Left hindlimb (tissue), 1 donor: ENCODE results near the gene CRYBG2.
"Not testable (repeated sequence)": the region's sequence is repeated elsewhere in the genome, so short reads cannot be mapped to it uniquely, and the experiment has no call there.

ENCODE experiments used
- DNase-seq: peaks from one replicate; pipeline ENCODE4 v3.0.0-alpha.2; 2018

CRYBG2 gene, protein sequence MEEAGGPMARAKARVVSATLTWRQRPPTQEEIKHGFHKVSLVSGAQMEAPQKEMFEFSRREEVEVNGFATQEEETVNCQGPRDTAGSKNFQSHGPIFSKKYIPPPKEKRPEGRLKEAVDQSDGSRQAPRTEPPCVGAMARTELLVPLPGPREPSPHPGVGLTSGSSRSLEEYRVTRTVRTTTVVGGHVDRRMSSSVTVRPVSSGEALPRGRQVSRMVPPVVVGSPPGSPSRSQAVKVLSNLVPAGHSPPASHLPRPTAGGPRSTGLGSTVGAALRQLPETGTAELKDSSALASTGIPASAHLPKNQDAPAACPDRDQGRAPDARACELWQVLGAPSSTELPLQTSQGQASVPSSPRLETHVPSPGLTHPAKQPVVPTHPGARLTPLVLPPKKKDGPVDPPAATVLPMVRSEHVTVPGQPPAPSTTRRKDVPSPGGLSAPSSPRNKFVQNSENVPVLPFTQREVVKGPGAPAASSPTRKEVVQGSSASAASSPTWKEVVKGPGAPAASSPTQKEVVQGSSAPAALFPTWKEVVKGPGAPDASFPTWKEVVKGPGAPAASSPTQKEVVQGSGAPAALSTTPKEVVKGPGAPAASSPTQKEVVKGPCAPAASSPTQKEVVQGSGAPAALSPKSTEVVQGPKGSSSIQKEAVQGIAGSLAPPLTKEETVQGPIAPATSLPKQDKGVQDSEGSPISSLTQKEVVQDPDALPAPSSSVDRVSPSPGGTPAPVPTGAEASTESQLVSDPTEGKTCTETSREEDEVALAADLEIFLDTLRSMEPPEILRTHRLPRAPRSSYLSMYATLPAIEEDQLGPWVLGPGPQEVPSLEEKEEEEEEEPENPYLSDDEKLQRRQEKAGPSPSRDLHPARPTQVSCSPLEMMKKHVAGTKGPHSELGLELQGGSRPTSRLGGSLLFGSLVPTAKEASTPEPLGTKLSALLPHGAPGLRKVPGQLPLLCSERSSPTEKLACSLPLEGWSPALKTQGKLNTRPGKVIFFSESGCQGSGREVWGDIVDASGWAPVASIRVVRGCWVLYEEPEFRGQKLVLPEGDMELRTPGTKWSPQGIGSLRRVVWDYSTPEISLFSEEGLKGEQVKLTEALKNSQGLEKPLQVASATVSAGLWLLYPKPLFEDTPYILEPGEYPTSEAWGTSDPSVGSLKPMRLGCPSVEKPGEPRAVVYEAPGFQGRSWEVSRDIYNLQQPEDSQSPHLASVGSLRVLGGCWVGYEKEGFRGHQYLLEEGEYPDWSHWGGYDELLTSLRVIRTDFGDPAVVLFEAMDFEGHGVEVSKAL (N-terminal part only)

DNA sequence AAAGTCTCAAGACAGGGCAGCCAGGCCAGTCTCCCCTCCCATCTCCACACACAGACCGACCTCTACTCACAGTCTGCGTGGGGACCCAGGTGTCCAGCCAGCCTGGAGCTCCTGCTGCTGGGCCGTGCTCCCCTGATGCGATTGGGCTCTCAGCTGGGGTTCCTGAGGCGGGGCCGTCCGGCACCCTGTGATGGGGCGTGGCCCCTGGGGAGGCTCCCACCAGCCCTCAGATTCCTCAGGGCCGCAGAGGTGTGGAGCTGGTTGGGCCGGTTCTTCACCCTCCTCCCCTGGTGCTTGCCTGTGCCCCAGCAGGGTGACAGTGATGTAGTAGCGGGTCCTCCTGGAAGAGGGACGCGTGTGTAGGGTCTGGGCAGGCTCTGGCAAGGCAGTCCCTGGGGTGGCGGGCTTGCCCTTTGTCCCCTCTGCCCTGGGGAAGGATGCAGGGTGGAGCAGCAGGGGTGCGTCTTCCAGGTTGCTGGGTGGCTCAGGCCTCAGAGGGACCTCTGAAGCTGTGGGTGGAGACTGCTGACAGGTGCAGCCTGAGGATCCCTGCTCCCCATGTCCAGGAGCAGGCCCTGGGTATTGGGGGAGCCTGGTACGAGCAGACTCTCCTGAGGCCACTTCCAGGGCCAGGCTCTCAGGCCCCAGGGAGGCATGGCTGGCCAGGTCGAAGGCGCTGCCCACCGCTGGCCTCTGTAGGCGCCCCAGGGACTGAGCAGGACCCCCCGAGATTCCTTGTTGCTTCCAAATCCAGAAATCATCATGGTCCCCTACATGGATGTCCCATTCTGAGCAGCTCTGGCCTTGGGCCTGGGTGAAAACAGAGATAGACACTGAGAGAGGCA lies at the start of gene CRYBG2:
Gene CRYBG2 (minus strand): TSS at position 155 of the 845 bp plus-strand sequence. CDS start 7,473 bp downstream, outside the sequence.
- DNase-seq = no peak

DNA sequence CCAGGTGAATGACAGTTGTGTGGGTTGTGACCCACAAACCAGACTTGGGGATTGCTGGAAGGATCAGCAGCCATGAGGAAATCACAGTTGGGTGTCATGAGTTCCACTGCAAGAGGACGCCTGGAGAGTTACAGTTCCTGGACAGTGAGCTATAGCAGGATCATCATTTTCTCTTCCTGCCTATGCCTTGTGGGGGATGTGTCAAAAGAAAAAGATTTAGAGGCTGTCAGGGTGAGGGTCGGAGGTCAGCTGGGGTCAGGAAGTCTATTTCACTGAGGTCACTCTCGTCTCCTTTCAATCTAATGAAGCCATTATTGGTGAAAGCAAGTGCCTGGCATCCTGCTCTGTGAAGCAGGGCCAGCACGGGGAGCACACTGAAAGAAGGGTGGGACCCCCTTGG lies 49.7 kb upstream of the CRYBG2 start:
- no peak for DNase-seq

- no peak for DNase-seq
Observed at GRCh38 chr1:26401891-26402290, 48.0 kb upstream of the CRYBG2 start.

DNA sequence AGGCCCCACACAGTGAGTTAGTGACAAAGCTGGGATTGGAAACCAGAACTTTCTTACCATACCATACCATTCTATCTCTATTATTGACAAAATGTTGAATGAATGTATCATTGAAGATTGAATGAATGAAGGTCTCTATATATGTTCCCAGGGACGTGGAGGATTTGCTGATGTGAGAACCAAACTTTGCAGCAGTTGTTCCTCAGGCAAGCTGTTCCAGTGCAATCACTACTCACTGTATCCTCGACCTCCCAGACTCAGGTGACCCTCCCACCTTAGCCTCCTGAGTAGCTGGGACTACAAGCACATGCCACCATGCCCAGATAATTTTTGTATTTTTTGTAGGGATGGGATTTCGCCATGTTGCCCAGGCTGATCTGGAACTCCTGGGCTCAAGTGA lies 45.1 kb upstream of the CRYBG2 start:
- DNase-seq = no peak

GRCh38 chr1:26395754-26396153 lies 41.8 kb upstream of the CRYBG2 start:
- DNase-seq = no peak

DNA sequence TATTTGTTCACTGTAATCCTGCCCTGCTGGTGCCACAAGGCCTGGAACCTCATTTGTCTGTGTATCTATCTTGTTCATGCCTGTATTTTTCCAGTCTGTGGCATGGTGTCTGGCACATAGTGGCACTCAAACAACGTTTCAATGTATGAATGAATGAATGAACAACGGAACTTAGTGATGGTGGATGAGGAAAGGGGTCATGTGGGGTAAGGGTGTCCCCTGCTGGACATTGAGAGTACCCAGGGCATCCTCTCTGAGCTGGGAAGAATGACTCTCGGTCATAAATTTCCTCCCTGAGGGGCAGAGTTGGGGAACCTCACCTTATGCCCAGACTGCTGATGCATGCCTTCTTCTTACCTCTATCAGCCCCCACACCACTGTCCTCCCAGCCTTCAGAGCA lies 37.5 kb upstream of the CRYBG2 start:
- DNase-seq = no peak

DNA sequence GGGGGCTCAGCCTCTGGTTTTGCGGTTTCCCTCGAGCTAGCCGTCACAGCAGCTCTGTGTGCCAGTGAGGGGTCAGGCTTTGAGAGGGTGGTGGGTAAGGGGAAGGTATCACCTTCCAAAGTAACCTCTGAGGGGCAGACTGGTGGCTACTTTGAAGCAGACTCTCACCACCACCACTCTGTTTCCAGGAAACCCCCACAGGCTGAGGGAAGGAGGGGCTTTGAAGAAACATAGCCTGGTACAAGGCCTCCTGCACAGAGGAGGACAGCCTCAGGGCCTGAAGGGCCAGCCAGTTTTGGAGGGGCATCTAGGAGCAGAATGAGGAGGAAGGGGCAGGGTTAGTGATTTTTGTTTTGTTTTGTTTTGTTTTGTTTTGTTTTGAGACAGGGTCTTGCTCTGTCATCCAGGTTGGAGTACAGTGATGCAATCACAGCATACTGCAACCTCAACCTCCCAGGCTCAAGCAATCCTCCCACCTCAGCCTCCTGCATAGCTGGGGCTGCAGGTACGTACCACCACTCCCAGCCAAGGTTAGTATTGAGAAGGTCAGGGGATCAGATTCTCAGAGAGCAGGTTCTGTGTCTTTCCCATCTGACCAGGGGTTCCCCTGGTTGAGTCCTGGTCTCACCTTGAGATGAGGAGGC lies 35.8 kb upstream of the CRYBG2 start:
- DNase-seq = no peak

GRCh38 chr1:26388791-26389445 lies 35.0 kb upstream of the CRYBG2 start:
- DNase-seq = no peak

DNA sequence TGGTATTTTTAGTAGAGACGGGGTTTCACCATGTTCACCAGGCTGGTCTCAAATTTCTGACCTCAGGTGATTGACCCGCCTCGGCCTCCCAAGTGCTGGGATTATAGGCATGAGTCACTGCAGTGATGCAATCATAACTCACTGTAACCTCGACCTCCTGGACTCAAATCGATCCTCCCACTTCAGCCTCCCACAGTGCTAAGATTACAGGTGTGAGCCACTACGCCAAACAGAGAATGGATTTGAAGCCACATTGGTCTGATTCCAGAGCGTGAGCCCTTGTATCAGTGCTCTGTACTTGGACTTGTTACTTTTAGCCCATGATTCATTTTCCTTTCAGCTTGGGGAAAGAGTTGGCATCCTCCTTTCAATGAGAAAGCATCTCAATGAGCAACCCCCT lies 33.5 kb upstream of the CRYBG2 start:
- no peak for DNase-seq

DNA sequence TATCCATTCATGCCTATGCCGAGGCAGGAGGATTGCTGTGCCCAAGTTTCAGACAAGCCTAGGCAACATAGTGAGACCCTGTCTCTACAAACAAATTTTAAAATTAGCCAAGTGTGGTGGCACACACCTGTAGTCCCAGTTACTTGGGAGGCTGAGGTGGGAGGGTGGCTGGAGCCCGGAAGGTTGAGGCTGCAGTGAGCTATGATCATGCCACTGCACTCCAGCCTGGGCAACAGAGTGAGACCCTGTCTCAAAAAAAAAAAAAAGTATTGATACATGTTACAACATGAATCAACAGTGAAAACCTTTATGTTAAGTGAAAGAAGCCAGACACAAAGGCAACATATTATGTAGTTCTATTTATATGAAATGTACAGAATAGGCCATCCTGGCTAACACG lies 31.1 kb upstream of the CRYBG2 start:
- not testable (repeated sequence) for DNase-seq

DNA sequence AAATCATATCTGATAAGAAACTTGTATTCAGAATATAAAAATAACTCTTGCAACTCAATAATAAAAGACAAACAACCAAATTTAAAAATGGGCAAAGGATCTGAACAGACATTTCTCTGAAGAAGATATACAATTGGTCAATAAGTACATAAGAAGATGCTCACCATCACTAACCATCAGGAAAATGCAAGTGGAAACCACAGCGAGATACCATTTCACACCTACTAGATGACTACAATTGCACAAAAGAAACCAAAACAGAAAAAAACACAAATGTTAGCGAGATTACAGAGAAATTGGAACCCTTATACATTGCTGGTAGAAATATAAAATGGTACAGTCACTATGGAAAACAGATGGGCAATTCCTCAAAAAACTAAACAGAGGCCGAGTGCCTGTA lies 30.1 kb upstream of the CRYBG2 start:
- no peak for DNase-seq

- no peak for DNase-seq
Observed at GRCh38 chr1:26378879-26379251, 24.9 kb upstream of the CRYBG2 start.

DNA sequence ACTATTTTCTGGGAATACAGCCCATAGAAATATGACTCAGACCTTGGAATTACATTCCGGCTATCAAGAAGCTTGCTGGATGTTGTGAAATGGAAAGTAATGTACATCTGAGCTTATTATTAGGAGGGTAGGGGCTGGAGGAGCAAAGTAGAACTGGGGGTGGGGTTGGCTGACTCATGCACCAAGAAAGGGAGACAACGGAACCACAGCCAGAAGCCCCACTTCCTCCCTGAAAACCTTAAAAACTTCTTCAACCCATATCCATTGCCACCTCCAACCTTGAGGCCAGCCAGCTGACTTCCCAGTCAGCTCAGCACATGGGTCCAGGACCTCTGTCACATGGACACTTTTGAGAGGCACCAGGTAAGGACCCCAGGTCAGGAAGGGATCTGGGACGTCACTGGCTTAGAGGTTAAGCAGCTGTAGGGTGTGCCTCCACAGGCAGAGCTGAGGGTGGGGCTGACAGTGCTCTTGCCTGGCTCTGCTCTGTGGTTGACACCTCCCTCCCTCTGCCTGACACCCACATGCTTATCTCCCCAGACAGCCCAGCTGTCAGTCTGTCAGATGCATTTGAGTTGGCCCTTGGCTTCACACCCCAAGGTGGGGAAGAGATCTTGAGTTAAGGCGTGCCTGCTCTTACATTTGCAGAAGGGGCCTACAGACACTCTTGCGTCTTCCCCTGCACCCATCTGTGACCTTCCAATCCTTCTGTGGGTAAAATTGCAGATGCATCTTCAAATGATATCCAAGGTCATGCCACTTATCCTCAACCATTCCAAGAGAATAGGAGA lies 24.4 kb upstream of the CRYBG2 start:
- DNase-seq = peak; percentile 48

DNA sequence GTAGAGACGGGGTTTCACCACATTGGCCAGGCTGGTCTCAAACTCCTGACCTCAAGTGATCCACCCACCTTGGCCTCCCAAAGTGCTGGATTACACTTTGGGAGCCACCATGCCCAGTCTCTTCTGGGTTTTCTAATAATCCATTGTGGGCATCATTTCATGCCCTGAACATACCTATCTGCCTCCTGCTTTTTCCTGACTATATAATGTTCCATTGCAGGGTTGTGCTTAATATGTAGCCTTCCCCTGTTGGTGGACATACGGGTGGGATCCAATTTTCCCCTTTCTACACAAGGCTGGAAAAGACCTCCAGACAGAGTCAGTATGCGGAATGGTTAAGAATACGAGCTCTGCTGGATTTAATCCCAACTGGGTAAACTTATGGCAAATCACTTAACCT lies 22.1 kb upstream of the CRYBG2 start:
- no peak for DNase-seq

- no peak for DNase-seq
Observed at GRCh38 chr1:26375081-26375480, 21.2 kb upstream of the CRYBG2 start.

DNA sequence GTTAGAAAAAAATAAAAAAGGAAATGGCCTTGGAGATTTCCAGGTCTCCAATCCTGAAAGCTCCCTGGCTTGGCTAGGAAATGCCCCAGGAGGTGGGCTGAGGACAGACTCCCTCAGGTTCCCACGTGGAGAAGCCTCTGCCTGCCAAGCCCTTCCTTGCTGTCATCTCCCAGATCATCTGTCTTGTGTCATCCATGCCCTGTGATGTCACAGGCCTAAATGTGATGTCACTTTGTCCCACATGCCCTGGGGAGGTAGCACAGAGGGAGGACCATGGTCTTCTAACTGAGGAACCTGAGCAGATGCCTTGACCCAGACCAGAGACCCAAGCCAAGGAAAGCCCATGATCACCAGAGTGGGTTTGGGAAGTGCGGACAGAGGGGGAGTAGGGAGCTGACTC lies 20.4 kb upstream of the CRYBG2 start:
- not testable (repeated sequence) for DNase-seq

DNA sequence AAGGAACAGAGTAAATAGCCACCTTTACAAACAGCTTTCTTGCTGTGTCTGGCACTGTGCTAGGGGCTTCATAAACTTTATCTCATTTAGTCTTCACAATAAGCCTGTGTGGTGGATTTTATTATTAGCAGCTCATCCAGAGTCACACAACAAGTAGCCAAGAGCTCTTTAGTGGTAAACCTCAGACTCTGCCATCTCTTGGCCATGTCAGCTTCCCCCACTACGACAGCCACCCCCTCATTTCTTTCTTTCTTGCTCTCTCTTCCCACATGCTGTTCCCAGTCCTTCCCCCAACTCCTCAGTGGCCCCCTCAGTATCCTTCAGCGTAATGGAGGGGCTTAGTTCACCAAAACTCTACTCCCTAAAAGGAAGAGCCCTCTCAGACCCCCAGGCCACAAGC lies 19.9 kb upstream of the CRYBG2 start:
- no peak for DNase-seq

DNA sequence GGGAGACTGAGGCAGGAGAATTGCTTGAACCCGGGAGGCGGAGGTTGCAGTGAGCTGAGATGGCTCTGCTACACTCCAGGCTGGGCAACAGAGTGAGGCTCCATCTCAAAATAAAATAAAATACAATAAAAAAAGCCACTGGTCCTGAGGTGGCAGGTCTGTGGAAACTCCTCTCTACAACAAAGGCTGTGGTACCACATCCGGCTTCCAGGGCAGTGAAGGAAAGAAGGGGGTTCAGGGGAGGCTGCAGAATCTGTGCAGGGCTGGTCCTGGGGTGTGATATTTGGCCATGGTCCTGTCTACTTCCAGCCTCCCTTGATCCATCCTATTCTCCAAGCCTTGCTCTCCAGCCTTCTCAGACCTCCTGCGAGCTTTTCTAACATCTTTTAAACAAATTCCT lies 19.4 kb upstream of the CRYBG2 start:
- no peak for DNase-seq

- not testable (repeated sequence) for DNase-seq
Observed at GRCh38 chr1:26372611-26373010, 18.7 kb upstream of the CRYBG2 start, which contains the start of gene ZNF683. Gene ZNF683 (minus strand): TSS chr1:26372750. CDS start chr1:26368571, 4,179 bp downstream.

DNA sequence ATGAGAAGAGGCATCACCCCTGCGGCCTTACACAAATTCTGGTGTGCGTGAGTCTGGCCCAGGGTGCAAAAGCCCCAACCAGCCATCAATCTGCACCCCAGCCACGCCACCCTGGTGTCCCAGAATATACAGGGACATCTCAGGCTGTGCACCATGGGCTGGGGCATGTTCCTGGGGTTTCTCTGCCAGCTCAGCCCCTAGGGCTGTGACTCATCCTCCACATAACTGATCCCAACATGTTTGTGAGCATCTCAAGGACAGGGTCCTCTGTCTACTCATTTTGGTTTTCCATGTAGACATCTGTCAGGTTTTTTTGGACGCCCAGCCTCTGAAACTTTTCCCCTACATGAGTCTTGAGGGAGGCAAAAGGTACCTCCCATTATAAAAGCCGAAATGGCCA lies 18.1 kb upstream of the CRYBG2 start:
- DNase-seq = no peak
